Esophagus muscularis mucosa (tissue), 4 donors: ENCODE measurements around the gene PARD6B. TPM values are rescaled to one million over a fixed set of nuclear protein-coding genes. Genes with fewer than 3 reads are reported as not detected.

Experiments
- DNase-seq: peaks from one replicate; pipeline ENCODE4 v3.0.0-alpha.2; 2017; ENCODE audit errors: extremely low spot score
- H3K27ac ChIP-seq, 4 donors: fragments of 200-600 bp; sonication (generic); replicated peaks in 1 of 4; 1 replicate in 3 of 4; 2 replicates in 1 of 4; pipeline ENCODE4 v1.5.1; 2016 to 2019; ENCODE audit warnings: mild to moderate bottlenecking in 1 of 4
- H3K27me3 ChIP-seq, 4 donors: fragments of 200-600 bp; sonication (generic); one replicate each; pipeline versions ENCODE4 v1.5.1 to v1.6.0; 2016 to 2019
- H3K36me3 ChIP-seq, 4 donors: fragments of 200-600 bp; sonication (generic); one replicate each; pipeline ENCODE4 v1.5.1; 2016 to 2019
- H3K4me1 ChIP-seq, 4 donors: fragments of 200-600 bp; sonication (generic); one replicate each; pipeline ENCODE4 v1.5.1; 2016 to 2019
- H3K4me3 ChIP-seq, 4 donors: fragments of 200-600 bp; sonication (generic); 1 replicate in 2 of 4; 2 replicates in 2 of 4; pipeline ENCODE4 v1.5.1; 2016 to 2019; ENCODE audit warnings: mild to moderate bottlenecking in 4 of 4, moderate library complexity in 1 of 4
- H3K9me3 ChIP-seq, 4 donors: fragments of 200-600 bp; sonication (generic); 1 replicate in 3 of 4; 2 replicates in 1 of 4; pipeline ENCODE4 v1.5.1; 2016 to 2019
- CTCF ChIP-seq, 3 experiments: fragments of 200-600 bp in 2 of 3; fragments of 450-650 bp in 1 of 3; sonication (generic) in 2 of 3; IDR thresholded peaks; one replicate each; pipeline ENCODE4 v1.5.1; 2017 to 2019; ENCODE audit warnings: antibody characterized with exemption in 3 of 3, mild to moderate bottlenecking in 2 of 3, moderate library complexity in 1 of 3
- EP300 ChIP-seq: sonication (generic); formaldehyde crosslinking; IDR thresholded peaks from one replicate; pipeline ENCODE4 v1.6.1; 2017; ENCODE audit warnings: antibody characterized with exemption
- POLR2A ChIP-seq: fragments of 450-650 bp; IDR thresholded peaks from one replicate; pipeline ENCODE4 v1.6.1; 2017; ENCODE audit warnings: antibody characterized with exemption, moderate library complexity, mild to moderate bottlenecking, low read depth
- POLR2AphosphoS5 ChIP-seq, 2 donors: sonication (generic); formaldehyde crosslinking; IDR thresholded peaks; one replicate each; pipeline ENCODE4 v1.6.1; 2017; ENCODE audit warnings: antibody characterized with exemption in 2 of 2
- WGBS: methylation state at CpG from one replicate; pipeline ENCODE4 v1.1.5; 2018; 5-methylcytosine and 5-hydroxymethylcytosine counted together
- intact Hi-C: fragments of 100-400 bp; cut with DNase I; formaldehyde crosslinking; loops from one replicate; pipeline ENCODE4 v1.15.1; 2023
- total RNA-seq, 4 donors: library from RNA; depleted of rRNA; stranded (reverse); fragments of >200 nt; gene quantifications; one replicate each; pipeline versions ENCODE4 v1.1.0 to v1.2.1, GENCODE V29; 2016

Gene PARD6B
- total RNA-seq, 4 donors from 2014 or later = 0.99 to 4.2 (median 2.8) TPM

- peak overlapping the region; percentile 76 to 85 (median 82) for H3K27ac ChIP-seq
- TF ChIP-seq POLR2A (no peak), POLR2AphosphoS5 (IDR thresholded peaks at IDR 0.05) (no peak), CTCF (IDR thresholded peaks at IDR 0.05) (no peak), EP300 (no peak)
- H3K4me3 ChIP-seq = no peak overlapping the region
- H3K9me3 ChIP-seq = no peaks in the 10 kb centered on the region
- H3K4me1 ChIP-seq = peaks cover 25 to 51% (median 37%) of the 10 kb centered on the region in 4 donors
- peaks cover 0 to 4% (median 0%) of the 10 kb centered on the region in 4 donors for H3K36me3 ChIP-seq
- WGBS = 81% methylated on average over 2 of the region's 2 CpGs
- H3K27me3 ChIP-seq = no peaks in the 10 kb centered on the region
- intact Hi-C loops = loop anchor here (2.0 to 10.0 kb wide), 2 partner anchors 119 to 561 kb away; no protein-coding TSS in a partner anchor
- DNase-seq = no peak
Measured at GRCh38 chr20:50745634-50746137, 14.3 kb downstream of the PARD6B start.

GRCh38 chr20:50746138-50746940, 15.0 kb downstream of the PARD6B start:
- Histone ChIP-seq H3K27me3 (no peaks in the 10 kb centered on the region), H3K9me3 (no peaks in the 10 kb centered on the region), H3K36me3 (peaks cover 0 to 4% (median 0%) of the 10 kb centered on the region in 4 donors), H3K4me3 (no peak overlapping the region), H3K27ac (peak overlapping the region; percentile 4 to 85 (median 56)), H3K4me1 (peaks cover 25 to 51% (median 37%) of the 10 kb centered on the region in 4 donors)
- 70% methylated on average over 3 of the region's 3 CpGs for WGBS
- no peak for DNase-seq
- TF ChIP-seq POLR2A (no peak), POLR2AphosphoS5 (IDR thresholded peaks at IDR 0.05) (no peak), EP300 (no peak), CTCF (IDR thresholded peaks at IDR 0.05) (no peak)
- intact Hi-C loops = loop anchor here (10.0 kb wide), 1 partner anchor 562 kb away; no protein-coding TSS in a partner anchor

GRCh38 chr20:50747275-50747674, 15.9 kb downstream of the PARD6B start:
- Histone ChIP-seq H3K4me1 (peaks cover 25 to 51% (median 35%) of the 10 kb centered on the region in 4 donors), H3K36me3 (peaks cover 0 to 4% (median 0%) of the 10 kb centered on the region in 4 donors), H3K9me3 (no peaks in the 10 kb centered on the region), H3K27me3 (no peaks in the 10 kb centered on the region), H3K27ac (peak overlapping the region in 1 of 4 donors; percentile 19), H3K4me3 (no peak overlapping the region)
- DNase-seq = no peak
- TF ChIP-seq POLR2AphosphoS5 (IDR thresholded peaks at IDR 0.05) = no peak
- no peak for TF ChIP-seq EP300
- no peak for TF ChIP-seq CTCF (IDR thresholded peaks at IDR 0.05)
- no peak for TF ChIP-seq POLR2A
- 95% methylated on average over 2 of the region's 2 CpGs for WGBS
- intact Hi-C loops = loop anchor here (10.0 kb wide), 1 partner anchor 562 kb away; no protein-coding TSS in a partner anchor

GRCh38 chr20:50750145-50750671, 18.8 kb downstream of the PARD6B start:
- DNase-seq = no peak
- intact Hi-C loops = no loop called here

More at GRCh38 chr20:50750145-50750671, 18.8 kb downstream of the PARD6B start:
- no peak for TF ChIP-seq CTCF (IDR thresholded peaks at IDR 0.05)
- Histone ChIP-seq H3K27me3 (no peaks in the 10 kb centered on the region), H3K4me1 (peaks cover 2 to 24% (median 12%) of the 10 kb centered on the region in 4 donors), H3K27ac (no peak overlapping the region), H3K9me3 (no peaks in the 10 kb centered on the region), H3K4me3 (no peak overlapping the region), H3K36me3 (peaks cover 0 to 4% (median 0%) of the 10 kb centered on the region in 4 donors)
- WGBS = 80% methylated on average over 8 of the region's 8 CpGs
